NCI-H510A (cell line): Measurements from ENCODE around the gene PIK3R5.
"Not testable (repeated sequence)": the region's sequence is repeated elsewhere in the genome, so short reads cannot be mapped to it uniquely, and the experiment has no call there.

Source experiments
- DNase-seq: peaks from one replicate; lab custom pipeline; 2025; lab: John Stamatoyannopoulos, UW

Gene PIK3R5

DNA sequence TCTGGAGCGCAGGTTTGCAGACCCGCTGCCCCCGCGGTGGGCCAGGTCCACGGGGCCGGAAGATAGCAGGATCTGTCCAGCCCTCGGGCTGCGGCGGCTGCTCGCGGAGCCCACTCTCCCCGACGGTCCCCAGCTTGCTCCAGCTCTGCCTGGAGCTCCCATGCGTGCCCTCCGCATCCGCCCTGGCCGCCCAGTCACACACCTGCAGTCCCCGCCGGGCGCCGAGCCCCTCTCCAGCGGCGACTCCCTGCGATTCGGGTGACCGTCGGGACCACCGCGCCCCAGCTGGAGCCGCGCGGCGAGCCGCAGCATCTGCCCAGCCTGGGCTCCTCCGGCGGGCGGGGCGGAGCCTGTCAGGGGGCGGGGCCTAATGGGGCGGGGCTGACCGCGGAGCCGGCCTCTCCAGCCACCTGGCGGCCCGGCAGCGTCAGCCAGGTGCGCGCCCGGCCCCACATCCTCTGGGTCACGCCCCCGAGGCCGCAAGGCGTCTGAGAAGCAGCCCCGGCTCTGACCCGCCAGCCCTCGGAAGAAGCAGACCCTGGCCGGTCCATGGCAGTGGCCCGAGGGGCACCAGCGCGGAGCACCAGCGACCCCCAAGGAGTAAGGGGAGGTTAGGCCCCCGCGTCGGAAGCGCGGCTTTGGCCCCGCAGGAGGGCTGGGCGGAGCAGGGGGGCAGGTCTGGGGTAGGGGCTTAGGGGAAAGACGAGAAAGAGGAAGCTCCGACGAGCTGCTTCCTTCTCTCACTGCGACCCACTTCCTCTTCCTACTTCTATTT lies at the start of gene PIK3R5:
Gene PIK3R5, minus strand, starts transcription at position 314 of the 775 bp plus-strand sequence. CDS start 54,213 bp downstream, outside the sequence.
- DNase-seq, result no peak

DNA sequence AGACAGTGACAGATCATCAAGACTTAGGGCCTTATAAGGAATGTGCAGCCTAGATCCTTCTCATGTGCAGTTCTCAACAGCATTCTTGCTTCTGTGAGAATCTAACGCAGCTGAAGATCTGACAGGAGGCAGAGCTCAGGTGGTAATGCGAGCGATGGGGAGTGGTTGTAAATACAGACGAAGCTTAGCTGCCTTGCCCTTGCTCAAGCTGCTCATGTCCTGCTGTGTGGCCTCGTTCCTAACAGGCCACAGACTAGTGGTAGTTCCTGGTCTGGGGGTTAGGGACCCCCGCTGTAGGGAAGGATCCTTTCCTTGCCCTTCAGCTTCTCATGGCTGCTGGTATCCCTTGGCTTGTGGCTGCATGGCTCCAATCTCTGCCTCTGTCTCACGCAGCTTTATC lies 45.5 kb upstream of the PIK3R5 start:
- DNase-seq, result no peak

- DNase-seq, result no peak
Observed at GRCh38 chr17:9009737-9010136, 44.2 kb upstream of the PIK3R5 start.

DNA sequence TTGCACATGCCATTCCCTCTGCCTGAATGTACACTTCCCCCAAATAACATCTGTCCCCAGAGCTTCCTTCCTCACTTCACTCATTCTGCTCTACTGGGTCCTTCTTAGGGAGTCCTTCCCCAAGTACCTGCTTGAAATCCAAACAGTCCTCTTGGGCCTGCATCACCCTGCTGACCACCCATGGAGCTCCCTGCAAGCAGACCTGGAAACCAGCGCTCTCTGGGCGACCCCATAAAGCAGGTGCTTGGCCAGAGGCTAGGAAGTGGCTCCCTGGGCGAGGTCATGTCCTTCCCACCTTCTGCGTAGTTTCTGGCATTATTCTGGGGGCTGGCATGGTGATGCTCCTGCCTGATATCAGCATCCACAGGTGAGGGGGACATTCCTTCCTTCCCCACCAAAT lies 43.6 kb upstream of the PIK3R5 start:
- DNase-seq, result no peak

DNA sequence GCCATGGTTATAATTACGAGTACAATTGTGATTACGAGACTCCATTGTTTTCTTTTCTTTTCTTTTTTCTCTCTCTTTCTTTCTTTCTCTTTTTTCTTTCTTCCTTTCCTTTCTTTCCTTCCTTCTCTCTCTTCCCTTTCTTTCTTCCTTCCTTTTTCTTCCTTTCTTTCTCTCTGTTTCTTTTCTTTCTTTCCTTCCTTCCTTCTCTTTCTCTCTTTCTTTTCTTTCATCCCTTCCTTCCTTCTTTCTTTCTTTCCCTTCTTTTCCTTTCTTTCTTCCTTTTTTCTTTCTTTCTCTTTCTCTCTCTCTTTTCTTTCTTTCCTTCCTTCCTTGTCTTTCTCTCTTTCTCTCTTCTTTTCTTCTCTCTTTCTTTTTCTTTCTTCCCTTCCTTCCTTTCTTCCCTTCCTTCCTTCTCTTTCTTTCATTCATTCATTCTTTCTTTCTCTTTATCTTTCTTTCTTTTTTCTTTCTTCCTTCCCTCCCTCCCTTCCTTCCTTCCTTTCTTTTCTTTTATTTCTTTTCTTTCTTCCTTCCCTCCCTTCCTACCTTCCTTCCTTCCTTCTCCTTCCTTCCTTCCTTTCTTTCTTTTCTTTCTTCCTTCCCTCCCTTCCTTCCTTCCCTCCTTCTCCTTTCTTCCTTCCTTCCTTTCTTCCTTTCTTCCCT lies 41.7 kb upstream of the PIK3R5 start:
- no peak for DNase-seq

- DNase-seq, result no peak
Observed at GRCh38 chr17:9006175-9006767, 40.8 kb upstream of the PIK3R5 start.

GRCh38 chr17:9004961-9005285 lies 39.4 kb upstream of the PIK3R5 start:
- no peak for DNase-seq

GRCh38 chr17:9004132-9004960 lies 38.8 kb upstream of the PIK3R5 start:
- no peak for DNase-seq

DNA sequence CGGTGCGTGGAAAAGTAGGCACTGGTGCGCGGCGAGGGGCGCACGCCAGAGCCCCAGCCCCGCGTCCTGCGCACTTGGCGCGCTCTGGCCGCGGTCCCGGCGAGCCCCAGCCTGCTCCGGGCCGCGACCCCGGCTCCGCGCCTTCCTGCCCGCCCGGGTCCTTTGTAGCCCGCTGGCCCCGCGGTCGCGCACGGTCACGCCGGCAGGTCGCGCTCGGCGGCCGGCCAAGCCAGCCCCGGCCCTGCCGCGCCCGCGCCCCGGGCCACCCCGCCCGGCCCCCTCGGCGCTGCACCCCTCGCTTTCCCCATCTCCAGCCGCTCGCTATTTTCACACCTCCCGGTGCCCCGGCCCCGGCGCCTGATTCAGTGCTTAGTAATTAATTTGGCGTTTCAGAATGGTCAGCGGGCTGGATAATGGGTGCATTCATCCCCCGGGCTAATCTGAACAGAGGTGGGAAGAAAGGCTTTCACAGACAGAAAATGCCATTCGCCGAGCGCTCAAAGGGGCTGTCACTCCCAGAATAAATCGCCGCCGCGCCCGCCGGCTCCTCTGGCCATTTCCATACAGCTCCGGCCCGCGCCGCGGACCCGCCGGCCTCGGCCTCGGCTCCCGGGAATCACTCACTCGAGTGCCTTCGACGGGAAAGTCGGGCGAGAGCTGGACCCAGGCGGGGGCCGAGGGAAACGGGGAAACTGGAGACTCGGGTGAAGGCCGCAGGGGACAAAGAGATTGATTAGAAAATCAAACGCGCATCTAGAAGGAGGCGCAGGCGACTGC lies 38.0 kb upstream of the PIK3R5 start:
- DNase-seq, result no peak

- no peak for DNase-seq
Observed at GRCh38 chr17:9002606-9003354, 37.3 kb upstream of the PIK3R5 start.

GRCh38 chr17:9002227-9002605 lies 36.7 kb upstream of the PIK3R5 start:
- no peak for DNase-seq

- no peak for DNase-seq
Observed at GRCh38 chr17:9001559-9001958, 36.1 kb upstream of the PIK3R5 start.

- no peak for DNase-seq
Observed at GRCh38 chr17:8997994-8998628, 32.6 kb upstream of the PIK3R5 start.

DNA sequence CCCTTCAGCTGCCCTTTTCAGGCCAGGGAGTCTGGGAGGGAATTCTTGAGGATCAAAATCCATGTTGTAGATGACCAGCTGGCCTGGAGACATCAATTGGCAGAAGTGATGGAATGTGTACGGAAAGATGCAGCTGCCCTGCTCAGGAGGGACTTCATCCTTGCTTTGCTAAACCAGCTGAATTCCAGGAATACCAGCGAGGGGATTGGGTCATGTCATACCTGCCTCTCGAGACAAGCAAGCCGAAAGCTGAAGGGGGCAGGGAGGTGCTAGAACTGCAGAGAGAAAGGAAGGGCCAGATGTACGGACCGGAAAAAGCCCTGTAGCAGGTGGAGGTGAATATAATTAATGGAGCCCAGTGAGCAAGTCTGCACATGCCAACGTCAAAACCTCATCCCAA lies 30.2 kb upstream of the PIK3R5 start:
- DNase-seq, result no peak

- no peak for DNase-seq
Observed at GRCh38 chr17:8994319-8994718, 28.8 kb upstream of the PIK3R5 start.

DNA sequence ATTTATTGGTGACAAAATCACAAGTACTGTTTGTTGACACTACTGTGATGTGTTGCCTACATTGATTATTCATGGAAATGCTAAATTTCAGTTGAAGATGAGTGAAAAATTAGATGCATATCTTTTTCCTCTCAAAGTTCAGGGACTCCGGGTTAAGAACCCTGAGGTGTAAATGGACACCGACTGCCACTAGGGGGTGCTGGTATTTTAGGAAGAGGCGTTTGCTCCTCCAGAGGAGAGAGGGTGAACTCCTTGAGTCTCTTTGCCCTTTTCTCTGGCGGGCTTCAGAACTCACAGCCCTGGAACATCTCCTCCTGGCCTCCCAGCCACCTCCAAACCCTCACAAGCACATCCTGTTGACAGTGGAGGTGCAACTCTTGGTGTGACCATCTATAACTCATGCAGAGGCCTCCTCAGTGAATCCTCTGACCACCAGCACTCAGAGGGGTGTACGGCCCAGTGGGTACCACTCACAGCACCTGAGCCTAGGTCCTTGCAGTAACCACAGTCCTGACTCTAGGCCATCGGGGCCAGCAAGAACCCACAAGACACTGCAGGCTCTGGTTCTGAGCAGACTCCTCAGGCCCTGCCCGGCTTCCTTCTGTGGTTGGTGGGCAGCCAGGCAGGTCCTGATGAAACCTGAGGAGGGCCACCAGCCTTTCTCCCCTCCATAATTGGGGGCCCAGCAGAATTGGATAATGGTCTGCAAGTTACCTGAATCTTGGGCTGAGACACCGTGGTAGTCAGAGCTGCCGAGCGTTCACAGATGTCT lies 26.2 kb upstream of the PIK3R5 start:
- no peak for DNase-seq

GRCh38 chr17:8988263-8988935 lies 22.9 kb upstream of the PIK3R5 start:
- not testable (repeated sequence) for DNase-seq

- no peak for DNase-seq
Observed at GRCh38 chr17:8986295-8986694, 20.8 kb upstream of the PIK3R5 start.

- DNase-seq, result no peak
Observed at GRCh38 chr17:8985054-8985701, 19.7 kb upstream of the PIK3R5 start.
